ENCODE results near the gene MTR.

- TF ChIP-seq CTCF (IDR thresholded peaks at IDR 0.05) = no peak
- TF ChIP-seq POLR2A (IDR thresholded peaks at IDR 0.05) = no peak
These were observed 130.3 kb downstream of the MTR start for GRCh38 chr1:236925386-236925785.

Measured in heart left ventricle (tissue), 13 donors.